Liver (tissue), 3 donors: ENCODE data around the gene DISC1.

Experiments
- CTCF ChIP-seq: fragments of 150-350 bp; IDR thresholded peaks from 2 replicates; pipeline ENCODE4 v1.5.1; 2017; ENCODE audit warnings: improper control_type of control experiment, low read depth, low read length; ENCODE audit not compliant: missing input control
- EGR1 ChIP-seq, 2 donors: IDR thresholded peaks; 2 replicates each; pipeline ENCODE4 v1.6.1; 2016 to 2018; ENCODE audit warnings: antibody characterized with exemption in 2 of 2, low read depth in 2 of 2
- GABPA ChIP-seq, 2 donors: IDR thresholded peaks in 1 of 2; conservative IDR thresholded peaks in 1 of 2; 2 replicates each; pipeline ENCODE4 v1.6.1; 2016; ENCODE audit warnings: antibody characterized with exemption in 2 of 2, mild to moderate bottlenecking in 1 of 2, moderate library complexity in 1 of 2
- HNF4A ChIP-seq, 2 donors: conservative IDR thresholded peaks; 2 replicates each; pipeline ENCODE4 v1.6.1; 2016; ENCODE audit warnings: antibody characterized with exemption in 2 of 2, mild to moderate bottlenecking in 2 of 2
- JUND ChIP-seq, 2 donors: IDR thresholded peaks; 2 replicates each; pipeline ENCODE4 v1.6.1; 2016; ENCODE audit warnings: antibody characterized with exemption in 2 of 2
- MAX ChIP-seq: IDR thresholded peaks from 2 replicates; pipeline ENCODE4 v1.6.1; 2016; ENCODE audit warnings: antibody characterized with exemption
- NR2F2 ChIP-seq: IDR thresholded peaks from 2 replicates; pipeline ENCODE4 v1.6.1; 2016; ENCODE audit warnings: antibody characterized with exemption
- RAD21 ChIP-seq, 2 donors: IDR thresholded peaks; 2 replicates each; pipeline ENCODE4 v1.6.1; 2016; ENCODE audit warnings: antibody characterized with exemption in 2 of 2, mild to moderate bottlenecking in 2 of 2
- REST ChIP-seq: IDR thresholded peaks from 2 replicates; pipeline ENCODE4 v1.6.1; 2016; ENCODE audit warnings: antibody characterized with exemption, mild to moderate bottlenecking
- SP1 ChIP-seq: IDR thresholded peaks from 2 replicates; pipeline ENCODE4 v1.6.1; 2018; ENCODE audit warnings: antibody characterized with exemption, mild to moderate bottlenecking
- YY1 ChIP-seq: IDR thresholded peaks from 2 replicates; pipeline ENCODE4 v1.6.1; 2016; ENCODE audit warnings: antibody characterized with exemption, mild to moderate bottlenecking
- TF ChIP-seq, protein P1 (sequence below): IDR thresholded peaks from 2 replicates; pipeline ENCODE4 v1.6.1; 2016; ENCODE audit warnings: antibody characterized with exemption
- donor health status: healthy.
- donor health status: healthy.

GRCh38 chr1:231882333-231882732 lies 255.7 kb downstream of the DISC1 start:
- TF ChIP-seq JUND (IDR thresholded peaks at IDR 0.05): no peak
- no peak for TF ChIP-seq CTCF
- no peak for TF ChIP-seq SP1
- TF ChIP-seq GABPA (IDR thresholded peaks at IDR 0.05 in 1 of 2, conservative IDR thresholded peaks at IDR 0.05 in 1 of 2): no peak
- TF ChIP-seq YY1: no peak
- no peak for TF ChIP-seq MAX
- no peak for TF ChIP-seq HNF4A (conservative IDR thresholded peaks at IDR 0.05)
- TF ChIP-seq, protein P1, sequence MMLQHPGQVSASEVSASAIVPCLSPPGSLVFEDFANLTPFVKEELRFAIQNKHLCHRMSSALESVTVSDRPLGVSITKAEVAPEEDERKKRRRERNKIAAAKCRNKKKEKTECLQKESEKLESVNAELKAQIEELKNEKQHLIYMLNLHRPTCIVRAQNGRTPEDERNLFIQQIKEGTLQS: no peak
- TF ChIP-seq REST: no peak
- TF ChIP-seq NR2F2: no peak
- TF ChIP-seq RAD21 (IDR thresholded peaks at IDR 0.05): no peak
- TF ChIP-seq EGR1 (IDR thresholded peaks at IDR 0.05; ENCODE audit: low read depth in 2 of 2): no peak
